ENCODE measurements around the gene SGO1. TPM values are rescaled to one million over a fixed set of nuclear protein-coding genes. Genes with fewer than 3 reads are reported as not detected.

The SGO1 gene
- total and polyA plus RNA-seq, 12 donors = 0.13 to 4.2 (median 0.56) TPM; not detected in 2

DNA sequence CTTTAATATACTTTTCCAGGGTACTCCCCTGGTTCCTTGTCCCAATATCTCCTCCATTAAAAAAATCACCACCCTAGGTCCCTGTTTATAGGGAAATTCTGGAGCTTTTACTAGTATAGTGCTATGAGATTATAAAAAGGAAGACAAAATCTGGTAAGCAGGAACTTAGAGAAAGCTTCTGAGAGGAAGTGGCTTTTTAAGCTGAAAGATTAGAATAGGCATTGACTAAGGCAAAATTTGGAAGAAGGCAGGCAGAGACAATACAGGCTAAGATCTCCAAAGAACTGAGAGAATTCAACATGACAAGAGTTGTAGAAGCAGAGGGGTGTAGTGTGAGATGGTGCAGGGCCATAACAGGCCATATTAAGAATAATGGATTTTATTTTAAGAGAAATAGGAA, 25.8 kb downstream of the SGO1 start:
- no peak for DNase-seq
- no peaks in the 10 kb centered on the region for H3K27me3 ChIP-seq
- H3K36me3 ChIP-seq (replicated peaks in 1 of 2) = no peaks in the 10 kb centered on the region
- no peak for TF ChIP-seq POLR2A (IDR thresholded peaks at IDR 0.05)
- TF ChIP-seq, protein P1, sequence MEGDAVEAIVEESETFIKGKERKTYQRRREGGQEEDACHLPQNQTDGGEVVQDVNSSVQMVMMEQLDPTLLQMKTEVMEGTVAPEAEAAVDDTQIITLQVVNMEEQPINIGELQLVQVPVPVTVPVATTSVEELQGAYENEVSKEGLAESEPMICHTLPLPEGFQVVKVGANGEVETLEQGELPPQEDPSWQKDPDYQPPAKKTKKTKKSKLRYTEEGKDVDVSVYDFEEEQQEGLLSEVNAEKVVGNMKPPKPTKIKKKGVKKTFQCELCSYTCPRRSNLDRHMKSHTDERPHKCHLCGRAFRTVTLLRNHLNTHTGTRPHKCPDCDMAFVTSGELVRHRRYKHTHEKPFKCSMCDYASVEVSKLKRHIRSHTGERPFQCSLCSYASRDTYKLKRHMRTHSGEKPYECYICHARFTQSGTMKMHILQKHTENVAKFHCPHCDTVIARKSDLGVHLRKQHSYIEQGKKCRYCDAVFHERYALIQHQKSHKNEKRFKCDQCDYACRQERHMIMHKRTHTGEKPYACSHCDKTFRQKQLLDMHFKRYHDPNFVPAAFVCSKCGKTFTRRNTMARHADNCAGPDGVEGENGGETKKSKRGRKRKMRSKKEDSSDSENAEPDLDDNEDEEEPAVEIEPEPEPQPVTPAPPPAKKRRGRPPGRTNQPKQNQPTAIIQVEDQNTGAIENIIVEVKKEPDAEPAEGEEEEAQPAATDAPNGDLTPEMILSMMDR (IDR thresholded peaks at IDR 0.05) = no peak
- H3K4me3 ChIP-seq = no peak overlapping the region
- no peaks in the 10 kb centered on the region for H3K4me1 ChIP-seq (replicated peaks in 1 of 2)
- intact Hi-C loops (cut with DNase I) = no loop called here
- no peak overlapping the region for H3K27ac ChIP-seq
- no peaks in the 10 kb centered on the region for H3K9me3 ChIP-seq (replicated peaks in 1 of 3)

DNA sequence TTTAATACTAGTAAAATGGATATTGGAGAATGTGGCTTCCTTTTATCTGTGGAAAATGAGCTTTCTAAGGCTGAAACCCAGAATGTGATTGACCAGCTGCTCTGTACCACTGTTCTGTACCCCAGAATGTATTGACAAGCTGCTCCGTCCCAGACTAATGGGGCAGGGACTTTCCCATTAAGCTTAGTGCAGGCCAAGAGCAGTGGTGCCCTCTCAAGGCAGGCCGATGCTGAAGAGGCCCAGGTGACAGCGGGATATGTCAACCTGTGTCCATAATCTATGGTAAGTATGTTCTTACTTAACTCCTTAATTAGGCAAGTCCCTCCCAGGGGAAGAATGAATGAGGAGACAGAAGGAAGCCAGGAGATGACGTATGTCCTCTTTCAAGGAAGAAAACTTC, 31.1 kb downstream of the SGO1 start:
- WGBS, 4 donors = 95 to 98% (median 97%) methylated on average over 4 of the region's 4 CpGs
- TF ChIP-seq, protein P1 (IDR thresholded peaks at IDR 0.05) = no peak
- TF ChIP-seq POLR2A (IDR thresholded peaks at IDR 0.05) = no peak
- Histone ChIP-seq H3K27me3 (no peaks in the 10 kb centered on the region), H3K36me3 (replicated peaks in 1 of 2) (no peaks in the 10 kb centered on the region), H3K27ac (no peak overlapping the region), H3K4me3 (no peak overlapping the region), H3K4me1 (replicated peaks in 1 of 2) (no peaks in the 10 kb centered on the region), H3K9me3 (replicated peaks in 1 of 3) (no peaks in the 10 kb centered on the region)
- DNase-seq = no peak
- intact Hi-C loops (cut with DNase I) = no loop called here

DNA sequence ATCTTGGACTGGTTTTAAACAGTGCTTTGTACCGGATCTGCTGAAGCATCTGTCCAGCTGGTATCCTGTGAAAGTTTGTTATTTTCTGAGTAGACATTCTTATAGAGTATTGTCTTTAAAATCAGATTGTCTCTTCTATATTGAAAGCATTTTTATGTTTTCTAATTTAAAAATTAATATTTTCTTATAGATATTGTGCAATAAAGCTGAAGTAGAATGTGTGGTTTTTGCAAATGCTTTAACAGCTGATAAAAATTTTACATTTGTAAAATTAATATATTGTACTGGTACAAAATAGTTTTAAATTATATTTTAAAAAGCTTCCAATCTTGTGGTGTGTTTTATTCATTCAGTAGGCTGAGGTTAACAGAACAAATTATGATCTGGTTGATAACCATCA, 31.9 kb downstream of the SGO1 start:
- no peaks in the 10 kb centered on the region for H3K27me3 ChIP-seq
- no peaks in the 10 kb centered on the region for H3K36me3 ChIP-seq (replicated peaks in 1 of 2)
- DNase-seq = no peak
- no peak for TF ChIP-seq POLR2A (IDR thresholded peaks at IDR 0.05)
- TF ChIP-seq, protein P1 (IDR thresholded peaks at IDR 0.05) = no peak
- no peak overlapping the region for H3K27ac ChIP-seq
- H3K9me3 ChIP-seq (replicated peaks in 1 of 3) = no peaks in the 10 kb centered on the region
- intact Hi-C loops (cut with DNase I) = no loop called here
- no peak overlapping the region for H3K4me3 ChIP-seq
- no peaks in the 10 kb centered on the region for H3K4me1 ChIP-seq (replicated peaks in 1 of 2)
- WGBS, 4 donors = 97 to 100% (median 99%) methylated on average over 1 of the region's 1 CpG

- no peak overlapping the region for H3K27ac ChIP-seq
- no peaks in the 10 kb centered on the region for H3K27me3 ChIP-seq
- WGBS, 4 donors = 89 to 93% (median 92%) methylated on average over 10 of the region's 10 CpGs
- DNase-seq = no peak
- H3K9me3 ChIP-seq (replicated peaks in 1 of 3) = no peaks in the 10 kb centered on the region
- H3K4me1 ChIP-seq (replicated peaks in 1 of 2) = no peaks in the 10 kb centered on the region
- TF ChIP-seq POLR2A (IDR thresholded peaks at IDR 0.05) = no peak
- TF ChIP-seq, protein P1 (IDR thresholded peaks at IDR 0.05) = no peak
- H3K4me3 ChIP-seq = no peak overlapping the region
- intact Hi-C loops (cut with DNase I) = no loop called here
- H3K36me3 ChIP-seq (replicated peaks in 1 of 2) = no peaks in the 10 kb centered on the region
These were observed 37.5 kb downstream of the SGO1 start for GRCh38 chr3:20148466-20148865.

Measured in adrenal gland (tissue), 12 donors.